HS-27A (cell line): ENCODE results near the gene DPF3.
A peak's percentile ranks its signal among the peaks of the same experiment; 100 is the strongest.

Source experiments
- DNase-seq: peaks from one replicate; pipeline ENCODE4 v3.0.0-alpha.2; 2012; ENCODE audit warnings: low read depth, missing footprints

The DPF3 gene

DNA sequence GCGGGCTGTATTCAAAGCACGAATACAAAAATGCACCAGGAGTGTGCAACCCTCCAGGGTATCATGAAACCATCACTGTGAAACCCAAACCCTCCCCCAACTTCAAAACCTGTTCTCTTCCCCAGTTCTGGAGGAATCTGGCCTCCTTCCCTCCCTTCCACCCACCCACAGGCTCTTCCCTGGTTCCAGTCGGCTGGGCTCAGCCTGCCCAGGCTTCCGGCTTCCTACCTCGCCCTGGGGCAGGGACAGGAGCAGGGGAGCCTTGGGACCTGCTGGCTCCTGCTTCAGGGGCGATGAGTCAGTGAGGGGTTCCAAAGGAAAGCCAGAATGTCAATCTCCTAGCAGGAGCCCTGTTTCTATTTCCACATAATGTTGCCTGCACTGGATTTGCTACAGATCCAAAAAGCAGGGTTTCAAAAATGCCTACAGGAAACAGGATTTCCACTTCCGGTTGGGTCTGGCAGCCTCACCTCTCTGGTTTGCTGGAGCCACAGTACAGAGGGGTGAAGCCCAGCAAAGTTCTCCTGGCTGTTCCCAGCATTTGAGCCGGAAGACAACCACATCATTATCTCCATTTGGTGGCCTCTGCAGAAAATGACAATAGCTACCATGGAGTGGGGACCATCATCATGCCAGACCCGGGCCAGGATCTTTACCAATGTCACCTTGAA, 278.3 kb downstream of the DPF3 start:
- DNase-seq: no peak

DNA sequence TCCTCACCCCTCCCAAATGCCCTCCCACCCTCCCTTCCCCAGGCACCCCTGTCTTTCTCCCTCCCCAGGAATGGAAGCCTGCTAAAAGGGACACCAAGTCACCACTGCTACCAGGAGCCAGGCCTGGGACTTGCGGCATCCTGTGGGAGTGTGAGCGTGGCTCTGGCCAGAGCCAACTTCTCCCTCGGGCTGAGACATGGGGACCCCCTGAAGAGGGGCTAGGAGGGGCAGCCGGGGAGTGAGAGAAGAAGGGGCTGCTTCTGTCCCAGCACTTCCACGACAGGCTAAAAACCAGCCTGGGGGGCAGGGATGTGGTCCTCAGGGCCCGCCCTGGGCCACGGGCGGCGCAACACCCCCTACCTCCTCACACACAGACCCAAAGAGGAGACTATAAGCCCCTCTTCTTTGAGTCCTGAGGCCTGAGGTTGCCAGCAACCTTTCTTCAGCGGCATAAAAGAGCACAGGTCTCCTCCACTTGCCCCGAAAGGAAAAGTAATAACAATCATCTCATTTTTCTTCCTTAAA, 278.9 kb downstream of the DPF3 start:
- no peak for DNase-seq

DNA sequence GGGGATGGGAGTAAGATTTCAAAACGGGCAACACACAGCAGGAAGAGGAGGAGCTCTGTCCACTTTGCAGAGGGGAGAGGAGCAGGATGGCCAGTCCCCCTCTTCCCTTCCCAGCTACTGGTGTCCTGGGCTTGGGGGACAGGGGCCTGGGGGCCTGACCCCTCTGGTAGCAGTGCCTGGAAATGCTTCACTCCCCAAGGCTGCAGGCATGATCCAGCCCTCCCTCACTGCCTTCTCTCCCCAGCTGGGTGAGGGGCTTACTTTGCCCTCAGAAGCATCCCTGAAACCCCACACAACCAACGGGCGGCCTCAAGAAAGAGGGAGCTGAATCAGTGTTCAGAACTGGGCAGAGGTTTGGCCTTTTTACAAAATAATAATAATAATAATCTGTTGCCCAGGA, 279.5 kb downstream of the DPF3 start:
- DNase-seq: no peak

DNA sequence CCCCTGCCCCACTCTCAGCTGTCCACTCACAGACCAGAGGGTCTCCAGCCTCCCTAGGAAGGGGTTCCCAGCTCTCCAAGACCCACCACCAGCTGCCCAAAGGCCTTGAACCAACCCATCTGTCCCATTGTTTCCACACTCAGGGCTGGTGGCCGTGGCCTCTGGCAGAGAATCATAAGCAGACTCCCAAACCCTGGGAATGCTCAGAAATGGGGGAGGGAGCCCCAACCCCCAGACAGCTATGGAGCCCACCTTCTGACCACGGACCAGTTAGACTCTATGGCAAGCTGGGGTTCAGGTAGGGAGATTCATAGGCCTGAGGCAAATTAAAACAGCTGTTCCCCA, 280.0 kb downstream of the DPF3 start:
- no peak for DNase-seq

DNA sequence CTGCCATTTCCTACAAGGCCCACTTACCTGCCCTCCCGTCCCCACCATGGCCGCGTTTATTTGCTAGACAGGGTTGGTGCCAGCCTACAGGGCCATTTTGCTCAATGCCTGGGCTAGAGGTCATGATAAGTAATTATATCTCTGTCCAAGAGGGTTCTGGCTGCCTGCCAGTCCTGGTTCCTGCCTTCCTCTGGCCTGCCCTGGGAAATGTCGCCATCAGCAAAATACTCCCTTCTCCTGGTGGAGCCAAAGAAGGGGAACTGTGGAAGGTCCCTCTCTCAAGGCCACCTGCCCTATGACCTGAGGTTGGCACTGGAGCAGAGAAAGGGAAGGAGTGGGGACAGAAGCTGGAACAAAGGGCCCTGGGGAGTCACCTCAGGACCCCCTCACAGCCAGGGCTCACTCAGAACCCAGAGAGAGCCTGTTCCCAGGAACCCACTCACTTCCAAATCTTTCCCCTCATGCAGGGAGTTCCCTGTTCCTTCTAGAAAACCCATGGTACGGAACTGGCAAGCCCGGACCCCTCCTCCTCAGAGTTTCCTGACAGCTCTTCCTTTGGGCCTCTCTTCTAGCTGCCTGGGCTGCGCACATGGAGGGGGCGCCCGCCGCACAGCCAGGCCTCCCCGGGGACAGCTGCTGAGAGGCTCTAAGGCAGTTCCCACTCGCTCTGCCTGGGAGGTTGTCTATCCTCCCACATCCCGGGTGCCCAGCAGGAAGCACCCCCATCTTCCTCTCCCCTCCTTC, 280.5 kb downstream of the DPF3 start:
- no peak for DNase-seq

DNA sequence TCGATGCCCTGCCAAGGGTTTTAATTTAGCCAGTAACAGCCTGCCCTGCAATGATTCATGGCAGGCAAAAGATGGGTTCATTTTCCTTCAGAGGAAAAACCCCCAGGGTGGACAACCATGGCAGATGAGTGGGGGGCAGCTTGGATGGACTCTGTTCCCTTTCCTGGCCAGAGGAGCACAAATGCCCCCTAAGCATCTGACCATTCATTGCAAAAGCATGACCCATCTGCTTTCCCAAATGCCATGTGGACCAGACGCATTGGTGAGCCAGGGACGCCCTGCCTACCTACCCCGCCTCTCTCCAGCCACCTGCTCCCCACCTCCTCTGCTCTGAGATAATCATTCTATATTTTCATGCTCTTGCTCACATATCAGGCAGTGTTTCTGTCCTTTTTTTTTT, 281.9 kb downstream of the DPF3 start:
- no peak for DNase-seq

DNA sequence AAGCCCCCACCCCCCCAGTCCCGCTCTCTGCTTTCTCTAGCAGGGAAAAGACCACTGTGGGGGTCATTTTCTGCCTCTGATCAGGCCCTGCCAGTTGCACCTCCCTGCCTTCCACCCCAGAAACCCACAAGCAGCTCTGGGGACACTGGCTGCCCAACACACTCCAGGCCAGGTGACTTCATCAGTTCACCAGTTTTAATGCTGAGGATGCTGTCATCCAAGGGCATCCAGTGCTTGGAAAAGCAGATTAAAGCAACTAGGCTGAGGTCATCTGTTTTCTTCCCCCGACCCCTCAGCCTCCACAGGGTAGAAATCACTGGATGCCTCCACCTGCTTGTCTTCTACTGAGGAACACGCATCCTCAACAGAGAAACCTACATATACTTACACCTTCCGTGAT, 282.4 kb downstream of the DPF3 start:
- DNase-seq: no peak

DNA sequence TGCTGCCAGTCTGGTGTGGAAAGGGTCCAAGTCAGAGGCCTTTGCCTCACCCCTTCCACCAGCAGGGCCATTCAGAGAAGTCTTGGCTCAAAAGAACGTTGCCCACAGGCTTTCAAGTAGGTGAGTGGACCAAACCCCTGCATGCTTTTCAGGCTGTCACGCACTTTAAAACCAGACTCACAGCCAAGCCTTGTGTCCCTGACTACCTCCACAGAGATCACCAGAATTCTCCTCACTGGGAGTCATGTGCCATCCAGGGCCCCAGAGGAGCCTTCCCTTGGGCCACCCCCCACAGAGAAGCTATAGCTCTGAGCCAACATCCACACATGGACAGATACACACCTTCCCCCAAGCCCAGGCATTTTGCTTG, 283.1 kb downstream of the DPF3 start:
- DNase-seq: no peak

DNA sequence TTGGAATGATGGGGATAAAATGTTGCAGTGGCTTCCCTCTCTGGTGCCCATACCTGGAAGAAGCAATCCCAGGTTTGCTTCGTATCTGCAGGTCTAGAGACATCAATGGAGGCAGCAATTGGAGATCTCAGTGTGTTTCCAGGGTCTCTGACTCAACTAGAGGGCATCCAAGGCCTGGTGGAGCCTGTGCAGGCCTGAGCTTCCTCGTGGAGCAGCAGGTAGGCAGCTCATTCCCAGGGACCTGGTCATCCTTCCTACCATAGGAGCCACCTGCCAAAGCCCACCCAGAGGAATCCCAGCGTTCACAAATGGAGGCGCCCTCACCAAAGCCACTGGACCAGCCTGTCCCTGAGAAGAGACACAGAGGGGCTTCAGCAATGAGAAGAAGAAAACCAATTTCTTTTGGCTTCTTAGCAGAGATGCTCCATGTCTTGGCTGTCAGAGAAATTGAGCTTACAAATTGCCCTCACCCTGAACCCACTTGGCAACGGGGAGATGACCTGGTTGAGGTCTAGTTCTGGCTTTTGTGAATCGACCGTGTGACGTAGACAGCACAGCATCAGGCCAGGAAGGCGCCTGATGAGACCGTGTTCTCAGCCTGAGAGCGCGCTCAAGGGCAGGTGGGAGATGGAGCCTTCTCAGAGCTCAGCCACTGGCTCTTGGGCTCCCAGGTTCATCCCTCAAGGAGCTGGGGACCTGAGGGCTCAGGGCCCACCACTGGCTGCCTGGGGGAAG, 283.6 kb downstream of the DPF3 start:
- DNase-seq: no peak

DNA sequence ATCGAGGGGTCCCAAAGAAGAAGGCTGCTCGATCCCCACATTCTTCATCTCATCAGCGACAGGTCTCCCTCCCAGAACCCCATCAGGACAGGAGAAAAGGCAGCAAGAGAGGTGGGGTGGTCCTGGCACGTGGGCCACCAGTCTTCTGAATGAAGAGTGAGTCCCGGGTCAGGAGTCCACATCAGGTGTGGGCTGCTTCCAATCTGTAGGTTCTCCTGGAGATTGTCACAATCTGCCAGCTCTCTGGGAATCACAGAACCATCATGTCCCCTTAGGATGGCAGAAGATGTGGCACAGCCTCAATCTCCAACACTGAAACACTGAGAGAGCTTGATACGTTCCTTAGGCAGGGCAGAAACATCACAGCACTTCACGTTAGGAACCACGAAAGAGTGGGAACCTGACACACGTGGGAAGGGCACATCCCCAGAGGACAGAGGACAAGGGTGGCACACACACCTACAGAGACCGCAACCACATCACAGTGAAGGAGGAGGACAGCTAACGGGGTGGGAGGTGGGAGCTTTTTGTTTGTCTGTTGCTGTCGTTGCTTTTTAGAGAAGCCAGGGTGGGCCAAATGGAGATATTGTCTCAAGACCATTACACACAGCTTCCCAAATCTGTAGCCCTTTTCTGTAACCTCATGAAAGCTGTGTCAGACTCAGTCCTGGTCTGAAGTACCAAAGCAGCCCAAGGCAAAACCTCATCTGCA, 284.5 kb downstream of the DPF3 start:
- no peak for DNase-seq

DNA sequence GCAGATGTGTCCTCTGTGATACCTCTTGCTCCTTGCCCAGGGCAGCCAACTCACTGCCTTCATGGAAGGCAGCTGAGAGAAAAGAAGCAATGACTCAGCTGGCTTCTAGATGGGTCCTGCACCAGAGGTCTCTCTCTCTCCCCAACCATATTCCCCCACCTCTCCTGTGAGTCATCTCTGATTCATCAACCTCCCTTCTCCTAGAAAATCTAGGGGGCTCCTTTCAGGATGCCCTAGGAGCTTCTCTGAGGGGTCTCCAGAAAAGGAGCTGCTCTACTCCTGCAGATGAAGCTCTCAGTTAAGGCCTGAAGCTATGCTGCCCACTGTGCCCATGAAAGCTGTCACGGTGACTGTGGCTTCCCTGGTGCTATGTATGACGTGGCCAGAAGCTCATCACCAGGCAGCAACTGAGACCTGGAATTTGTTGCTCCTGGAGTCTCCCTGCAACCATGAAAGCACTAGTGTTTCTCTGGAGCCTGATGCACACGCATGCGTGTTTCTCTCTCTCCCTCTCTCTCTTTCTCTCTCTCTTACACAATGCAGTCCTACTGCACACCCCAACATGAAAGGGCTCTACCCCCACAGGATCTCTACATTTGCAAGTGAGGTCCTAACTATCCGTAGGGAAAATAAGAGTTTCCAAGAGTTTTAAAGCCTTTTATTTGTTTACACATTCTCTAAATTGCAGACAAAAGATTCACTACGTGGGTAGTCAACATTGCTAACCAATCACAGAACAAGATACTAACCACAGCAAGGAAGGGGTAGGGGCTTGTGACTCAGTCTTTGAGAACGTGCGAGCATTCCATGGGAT, 285.3 kb downstream of the DPF3 start:
- DNase-seq: peak; percentile 92

DNA sequence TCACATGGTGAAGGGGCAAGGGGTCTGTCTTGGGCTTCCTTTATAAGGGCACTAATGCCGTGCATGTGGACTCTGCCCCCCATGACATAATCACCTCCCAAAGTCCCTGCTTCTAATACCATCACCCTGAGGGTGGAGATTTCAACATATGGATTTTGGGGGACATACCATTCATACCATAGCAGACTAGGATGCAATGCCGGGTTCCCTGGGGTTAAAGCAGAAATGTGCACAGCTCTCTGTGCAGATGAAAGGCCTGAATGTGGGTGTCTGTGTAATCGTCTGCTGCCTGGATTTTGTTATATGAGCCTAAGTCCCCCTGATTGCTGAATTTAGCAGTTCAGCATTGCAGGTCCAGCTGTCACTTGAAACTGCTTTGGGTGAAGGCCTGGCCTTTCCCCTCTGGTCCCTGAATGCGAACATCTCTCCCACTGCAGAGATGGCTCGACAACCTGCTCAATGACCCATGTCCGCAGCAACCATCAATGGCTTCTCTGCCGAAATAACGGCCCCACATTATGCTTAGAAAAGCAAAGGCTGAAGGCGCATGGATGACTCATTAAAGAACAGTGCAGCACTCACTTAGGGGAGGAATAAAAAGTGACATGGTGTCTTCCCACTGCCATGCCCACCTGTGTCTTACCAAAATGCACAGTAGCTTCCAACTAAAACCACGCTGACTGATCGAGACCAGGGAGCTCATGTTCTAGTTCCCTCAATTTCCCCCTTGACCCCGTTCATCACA, 286.3 kb downstream of the DPF3 start:
- DNase-seq: peak; percentile 42

DNA sequence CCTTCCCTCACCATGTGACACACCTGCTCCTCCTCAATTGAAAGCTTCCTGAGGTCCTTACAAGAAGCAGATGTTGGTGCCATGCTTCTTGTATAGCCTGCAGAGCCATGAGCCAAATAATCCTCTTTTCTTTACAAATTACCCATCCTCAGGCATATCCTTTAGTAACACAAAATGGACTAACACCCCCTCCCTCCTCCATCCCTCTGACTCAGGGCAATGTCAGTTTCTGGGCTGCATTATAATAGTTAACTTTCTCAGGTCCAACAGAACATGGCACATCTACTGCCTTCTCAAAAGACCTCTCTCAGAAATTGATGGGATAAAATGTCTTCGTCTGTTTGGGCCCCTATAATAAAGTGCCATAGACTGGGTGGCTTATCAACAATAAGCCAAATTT, 287.0 kb downstream of the DPF3 start:
- no peak for DNase-seq

DNA sequence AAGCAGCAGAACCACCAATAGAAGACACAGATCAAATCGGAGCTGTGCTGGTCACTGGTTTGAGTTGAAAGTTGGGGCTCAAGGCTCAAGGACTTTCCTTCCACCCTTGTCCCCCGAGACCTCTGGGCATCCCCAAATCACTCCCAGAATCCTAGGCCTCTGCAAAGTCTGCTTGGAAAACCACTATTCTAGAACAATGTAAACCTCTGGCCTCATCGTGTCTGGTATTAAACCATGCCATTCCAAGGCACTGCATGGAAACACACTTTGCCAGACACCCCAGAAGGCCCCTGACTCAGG, 288.0 kb downstream of the DPF3 start:
- no peak for DNase-seq

DNA sequence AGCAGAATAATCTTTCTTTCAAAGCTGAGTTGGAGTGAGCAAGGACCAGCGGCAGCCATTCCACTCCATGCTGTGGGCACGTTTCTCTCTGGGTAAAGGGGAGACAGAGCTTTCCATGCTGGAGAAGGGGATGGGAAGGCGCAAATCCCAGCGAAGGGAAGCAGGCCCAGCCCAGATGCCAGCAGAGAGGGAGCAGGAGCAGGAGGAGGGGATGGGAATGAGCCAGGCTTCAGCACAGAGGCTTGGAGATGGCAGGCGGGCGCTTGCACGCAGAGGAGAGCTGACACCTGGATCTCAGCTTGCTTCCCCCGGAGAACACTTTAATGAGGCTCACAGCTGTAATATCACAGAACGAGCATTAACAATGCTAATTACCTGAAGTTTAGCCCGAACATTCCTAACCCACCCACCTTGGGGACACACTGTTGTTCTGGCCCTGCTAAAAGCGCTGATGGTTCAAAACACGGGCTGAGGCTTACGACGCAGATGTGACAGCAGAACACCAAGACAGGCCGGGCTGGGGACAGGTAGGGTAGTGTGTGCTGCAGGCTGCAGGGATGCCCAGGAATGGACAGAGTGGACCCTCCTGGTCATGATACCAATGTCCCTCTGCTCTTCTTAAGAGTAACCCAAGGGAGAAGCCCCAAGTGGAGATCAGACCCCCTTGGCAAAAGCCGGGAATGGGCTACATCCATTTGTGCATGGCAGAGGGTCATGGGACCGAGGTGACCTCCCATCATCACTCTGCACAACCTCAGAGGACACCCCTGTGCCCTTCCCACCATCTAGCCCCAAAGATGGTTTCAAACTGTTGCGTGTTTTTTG, 288.6 kb downstream of the DPF3 start:
- no peak for DNase-seq

DNA sequence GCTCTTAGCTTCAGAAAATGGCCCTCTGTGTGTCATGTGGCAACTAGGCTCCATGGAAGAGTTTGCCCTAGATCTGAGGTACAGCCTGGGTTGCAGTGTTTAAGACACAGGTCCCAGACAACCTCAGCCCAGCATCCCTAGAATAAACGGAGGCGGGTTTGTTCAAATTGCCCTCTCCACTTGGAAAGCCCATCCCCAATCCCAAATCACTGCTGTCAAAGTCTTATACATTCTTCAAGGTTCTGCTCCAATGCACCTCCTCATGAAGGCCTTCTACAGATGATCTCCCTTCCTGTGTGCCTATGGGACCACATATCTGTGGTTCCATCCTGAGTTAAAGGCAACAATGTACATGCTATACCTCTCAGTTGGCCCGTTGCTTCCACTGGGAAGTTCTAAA, 289.8 kb downstream of the DPF3 start:
- no peak for DNase-seq

DNA sequence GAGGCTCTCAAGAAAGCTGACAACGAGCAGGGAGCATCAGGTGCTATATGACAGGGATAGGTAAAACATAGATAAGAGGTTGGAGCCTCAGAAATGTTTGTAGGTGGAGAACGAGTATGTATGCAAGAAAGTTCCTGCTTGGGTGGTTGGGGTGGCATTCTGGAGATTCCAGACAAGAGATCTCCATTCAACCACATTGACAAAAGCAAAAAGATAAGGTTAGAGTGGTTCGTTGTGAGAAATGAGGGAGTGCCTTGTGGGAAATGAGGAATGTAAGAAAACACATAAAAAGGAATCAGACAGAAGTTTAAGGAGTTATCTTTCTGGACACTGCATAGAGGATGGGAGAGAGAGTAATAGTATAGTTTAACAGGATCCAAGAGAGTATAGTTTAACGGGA, 290.3 kb downstream of the DPF3 start:
- no peak for DNase-seq

DNA sequence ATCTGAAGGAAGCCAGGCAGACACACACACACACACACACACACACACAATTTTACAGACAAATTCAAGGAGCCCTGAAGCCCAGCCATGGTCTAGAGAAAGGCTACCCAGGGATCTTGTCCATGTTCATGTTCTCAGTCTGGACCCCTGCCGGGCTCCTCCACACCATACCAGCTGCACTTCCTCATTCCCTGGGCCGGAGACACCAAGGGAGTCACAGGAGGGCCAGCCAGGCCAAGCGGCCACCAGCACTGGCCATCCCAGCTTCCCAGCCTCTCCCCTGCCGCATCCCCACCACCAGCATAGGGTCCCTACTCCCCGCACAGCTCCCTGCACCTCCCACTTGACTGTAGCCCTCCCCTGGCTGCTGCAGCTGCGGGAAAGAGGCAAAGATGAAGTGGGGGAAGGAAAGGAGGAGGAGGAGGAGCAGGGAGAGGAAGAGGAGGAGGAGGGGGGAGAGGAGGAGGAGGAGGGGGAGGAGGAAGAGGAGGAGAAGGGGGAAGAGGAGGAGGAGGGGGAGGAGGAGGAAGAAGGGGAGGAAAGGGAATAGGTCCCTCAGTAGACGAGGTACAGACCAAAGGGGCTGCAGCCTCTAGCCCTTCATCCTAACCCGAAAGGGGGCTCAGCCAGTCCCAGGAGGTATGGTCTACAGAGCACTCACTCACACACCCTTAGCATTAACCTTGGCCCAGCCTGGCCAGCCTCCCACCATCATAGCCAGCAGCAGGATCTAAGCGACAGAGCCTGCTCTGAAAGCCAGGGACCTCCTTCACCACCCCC, 293.2 kb downstream of the DPF3 start:
- no peak for DNase-seq
